ENCODE data around the gene MEIS2.

Gene MEIS2

DNA sequence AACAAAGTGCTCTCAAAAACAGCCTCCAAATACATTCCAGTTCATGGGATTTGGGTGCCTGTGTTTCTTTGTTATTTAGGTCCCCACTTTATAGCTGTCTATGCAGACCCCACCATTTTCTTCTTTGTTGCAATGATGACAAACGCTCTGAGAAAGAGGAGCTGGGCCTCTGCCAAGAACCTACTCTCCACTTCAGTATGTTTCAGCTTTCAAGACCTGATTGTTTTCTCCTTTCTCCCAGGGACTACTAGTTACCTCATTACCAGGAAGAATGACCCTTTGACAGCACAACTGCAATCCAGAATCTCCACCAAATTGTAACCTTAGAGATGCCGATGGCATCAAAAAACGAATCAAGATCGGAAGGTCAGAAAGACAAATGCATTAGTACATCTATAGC, 236.8 kb downstream of the MEIS2 start:
- no peak for DNase-seq

GRCh38 chr15:36860792-36861191, 239.6 kb downstream of the MEIS2 start:
- DNase-seq: no peak

DNA sequence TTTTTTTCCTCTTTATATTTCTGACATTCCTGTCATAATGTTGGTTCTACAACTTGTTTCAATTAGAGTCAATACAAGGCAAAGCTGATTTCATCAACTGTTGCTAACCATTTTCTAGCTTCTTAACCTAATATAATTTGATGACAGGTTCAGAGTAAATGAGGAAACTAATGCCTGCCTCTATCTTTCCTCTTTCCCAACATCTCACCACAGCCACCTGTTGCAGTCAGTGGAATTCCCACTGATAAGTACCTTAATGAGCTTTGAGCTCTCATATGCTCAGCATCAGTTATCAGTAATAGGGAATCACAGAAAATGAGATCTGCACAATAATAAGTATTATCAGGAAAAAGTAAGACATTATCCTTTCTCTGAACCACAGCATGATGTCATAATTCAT, 241.9 kb downstream of the MEIS2 start:
- no peak for DNase-seq

GRCh38 chr15:36856339-36856973, 243.9 kb downstream of the MEIS2 start:
- DNase-seq: no peak

- no peak for DNase-seq
These were observed 249.5 kb downstream of the MEIS2 start for GRCh38 chr15:36850864-36851263.

GRCh38 chr15:36845270-36845669, 255.1 kb downstream of the MEIS2 start:
- no peak for DNase-seq

DNA sequence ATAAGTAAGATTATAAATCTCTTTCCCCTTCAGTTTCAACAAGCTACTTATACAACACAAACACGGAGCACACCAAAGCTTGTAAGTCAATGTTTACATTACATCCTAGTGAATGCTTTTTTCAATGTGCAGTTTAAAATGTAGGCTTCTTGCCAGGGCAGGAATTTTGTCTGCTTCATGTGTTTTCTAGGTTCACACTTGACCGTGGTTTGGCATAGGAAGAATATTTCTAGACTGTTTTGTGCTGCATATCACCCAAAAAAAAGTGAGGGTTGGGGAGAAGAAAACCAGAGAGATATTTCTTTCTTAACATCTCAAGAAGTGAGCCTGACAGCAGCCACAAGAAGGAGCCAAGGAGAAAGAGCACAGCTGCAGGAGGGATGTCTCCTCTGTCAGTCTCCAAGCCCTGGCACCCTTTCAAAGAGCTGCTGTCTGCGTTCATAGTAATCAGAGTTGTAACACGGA, 255.8 kb downstream of the MEIS2 start:
- no peak for DNase-seq

DNA sequence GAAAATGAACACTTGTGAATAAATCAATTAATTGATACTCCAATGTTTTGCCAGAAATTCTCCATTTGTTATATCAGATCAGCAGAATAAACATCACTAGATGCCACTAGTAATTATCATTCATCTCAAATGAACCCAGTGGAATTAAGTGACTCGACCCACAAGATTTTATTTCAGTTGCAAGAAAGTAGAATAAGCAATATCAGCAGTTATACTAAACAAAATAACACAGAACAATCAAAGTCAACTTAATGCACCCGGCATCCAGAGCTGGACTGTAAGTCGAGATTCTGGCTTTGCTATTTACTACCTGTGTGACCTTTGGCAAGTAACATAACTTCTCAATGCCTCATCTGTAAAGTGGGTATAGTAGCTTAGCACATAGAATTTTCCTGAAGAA, 256.5 kb downstream of the MEIS2 start:
- DNase-seq: no peak

GRCh38 chr15:36841193-36841592, 259.2 kb downstream of the MEIS2 start:
- DNase-seq: no peak
